ENCODE results near the gene PNMA8A.

- no peak for TF ChIP-seq POLR2A (IDR thresholded peaks at IDR 0.05; ENCODE audit: low read length)
- TF ChIP-seq GATA1 (IDR thresholded peaks at IDR 0.05; ENCODE audit: low read depth, low read length) = no peak
Observed at GRCh38 chr19:46490774-46491173, 19.4 kb upstream of the PNMA8A start.

Measured in erythroblast (primary cell).